ENCODE measurements around the gene C6orf118.
A peak's percentile ranks its signal among the peaks of the same experiment; 100 is the strongest.

The C6orf118 gene

GRCh38 chr6:165266191-165266590 lies 43.2 kb downstream of the C6orf118 start:
- no peak for DNase-seq
- Mint-ChIP-seq H3K27ac (peak overlapping the region; percentile 52), H3K9me3 (no peaks in the 10 kb centered on the region), H3K4me1 (peaks cover 28% of the 10 kb centered on the region), H3K4me3 (no peak overlapping the region), H3K36me3 (ENCODE audit: low read depth) (no peaks in the 10 kb centered on the region), H3K27me3 (ENCODE audit: low read depth, poor library complexity) (peaks cover 3% of the 10 kb centered on the region)
- no peak for TF ChIP-seq CTCF (IDR thresholded peaks at IDR 0.05)

GRCh38 chr6:165260462-165260861 lies 48.9 kb downstream of the C6orf118 start:
- DNase-seq = no peak
- Mint-ChIP-seq H3K9me3 (peaks cover 33% of the 10 kb centered on the region), H3K27ac (no peak overlapping the region), H3K4me3 (no peak overlapping the region), H3K27me3 (ENCODE audit: low read depth, poor library complexity) (peaks cover 3% of the 10 kb centered on the region), H3K36me3 (ENCODE audit: low read depth) (no peaks in the 10 kb centered on the region), H3K4me1 (peaks cover 8% of the 10 kb centered on the region)
- no peak for TF ChIP-seq CTCF (IDR thresholded peaks at IDR 0.05)

GRCh38 chr6:165249808-165250207 lies 59.6 kb downstream of the C6orf118 start:
- Mint-ChIP-seq H3K27me3 (ENCODE audit: low read depth, poor library complexity) (peaks cover 12% of the 10 kb centered on the region), H3K36me3 (ENCODE audit: low read depth) (no peaks in the 10 kb centered on the region), H3K4me1 (peaks cover 5% of the 10 kb centered on the region), H3K27ac (no peak overlapping the region), H3K4me3 (no peak overlapping the region), H3K9me3 (no peaks in the 10 kb centered on the region)
- no peak for DNase-seq
- TF ChIP-seq CTCF (IDR thresholded peaks at IDR 0.05) = no peak

GRCh38 chr6:165245701-165246100 lies 63.7 kb downstream of the C6orf118 start:
- no peaks in the 10 kb centered on the region for H3K36me3 Mint-ChIP-seq (ENCODE audit: low read depth)
- H3K4me1 Mint-ChIP-seq = peaks cover 7% of the 10 kb centered on the region
- peaks cover 16% of the 10 kb centered on the region for H3K27me3 Mint-ChIP-seq (ENCODE audit: low read depth, poor library complexity)
- H3K4me3 Mint-ChIP-seq = no peak overlapping the region
- H3K27ac Mint-ChIP-seq = peak overlapping the region; percentile 61
- no peak for DNase-seq
- no peaks in the 10 kb centered on the region for H3K9me3 Mint-ChIP-seq
- no peak for TF ChIP-seq CTCF (IDR thresholded peaks at IDR 0.05)

GRCh38 chr6:165245287-165245686 lies 64.1 kb downstream of the C6orf118 start:
- Mint-ChIP-seq H3K4me3 (no peak overlapping the region), H3K4me1 (peaks cover 7% of the 10 kb centered on the region), H3K9me3 (no peaks in the 10 kb centered on the region), H3K36me3 (ENCODE audit: low read depth) (no peaks in the 10 kb centered on the region), H3K27ac (no peak overlapping the region), H3K27me3 (ENCODE audit: low read depth, poor library complexity) (peaks cover 16% of the 10 kb centered on the region)
- DNase-seq = peak; percentile 16
- TF ChIP-seq CTCF (IDR thresholded peaks at IDR 0.05) = no peak

- peaks cover under 1% of the 10 kb centered on the region for H3K9me3 Mint-ChIP-seq
- H3K4me1 Mint-ChIP-seq = peaks cover 7% of the 10 kb centered on the region
- peaks cover 16% of the 10 kb centered on the region for H3K27me3 Mint-ChIP-seq (ENCODE audit: low read depth, poor library complexity)
- DNase-seq = no peak
- no peak for TF ChIP-seq CTCF (IDR thresholded peaks at IDR 0.05)
- H3K36me3 Mint-ChIP-seq (ENCODE audit: low read depth) = no peaks in the 10 kb centered on the region
- no peak overlapping the region for H3K27ac Mint-ChIP-seq
- no peak overlapping the region for H3K4me3 Mint-ChIP-seq
These were observed 64.7 kb downstream of the C6orf118 start for GRCh38 chr6:165244524-165245247.
